ENCODE data around the gene CYSTM1. TPM values are rescaled to one million over a fixed set of nuclear protein-coding genes. Genes with fewer than 3 reads are reported as not detected.

CYSTM1 gene
- total RNA-seq, 2 experiments from 2014 or later: 7.2 to 7.4 TPM

- H3K9me3 ChIP-seq (ENCODE audit: control insufficient read depth in 1 of 2, insufficient read depth in 1 of 2, low read length in 2 of 2): no peaks in the 10 kb centered on the region
- no peak for DNase-seq
- intact Hi-C loops (cut with DNase I, micrococcal nuclease): no loop called here
- peaks cover 6% of the 10 kb centered on the region for H3K36me3 Mint-ChIP-seq (ENCODE audit: low read depth)
- ChIA-PET POLR2A (interaction anchor here (0.6 to 2.2 kb wide), 5 partner anchors 9 to 1053 kb away, joined by 3 to 8 read pairs (median 5); no protein-coding TSS in a partner anchor), CTCF (interaction anchor here (0.8 kb wide), 1 partner anchor 28 kb away, joined by 3 read pairs; no protein-coding TSS in a partner anchor)
- H3K4me3 Mint-ChIP-seq: peak overlapping the region; percentile 45
- H3K27me3 Mint-ChIP-seq: no peaks in the 10 kb centered on the region
- peak; percentile 73 for ATAC-seq (ENCODE audit: poor library complexity)
- peak overlapping the region; percentile 65 for H3K27ac Mint-ChIP-seq
- H3K9me3 Mint-ChIP-seq: no peaks in the 10 kb centered on the region
- H3K36me3 ChIP-seq (ENCODE audit: insufficient read depth, low read length): no peaks in the 10 kb centered on the region
- no peak overlapping the region for H3K27ac ChIP-seq (ENCODE audit: low read depth in 1 of 2, low read length in 2 of 2)
- peaks cover 22% of the 10 kb centered on the region for H3K4me1 ChIP-seq (ENCODE audit: insufficient read depth, low read length)
- H3K27me3 ChIP-seq (ENCODE audit: control insufficient read depth in 1 of 2, insufficient read depth in 2 of 2, low read length in 2 of 2): no peaks in the 10 kb centered on the region
- H3K4me1 Mint-ChIP-seq (ENCODE audit: low read depth): peaks cover 35% of the 10 kb centered on the region
- no peak overlapping the region for H3K4me3 ChIP-seq (ENCODE audit: low read length)
- TF ChIP-seq CTCF (IDR thresholded peaks at IDR 0.05): no peak
These were observed 92.2 kb downstream of the CYSTM1 start for GRCh38 chr5:140267201-140267540.

GRCh38 chr5:140267559-140268018, 92.6 kb downstream of the CYSTM1 start:
- Mint-ChIP-seq H3K4me1 (ENCODE audit: low read depth) (peaks cover 35% of the 10 kb centered on the region), H3K27me3 (no peaks in the 10 kb centered on the region), H3K27ac (peak overlapping the region; percentile 65), H3K9me3 (no peaks in the 10 kb centered on the region), H3K4me3 (peak overlapping the region; percentile 45), H3K36me3 (ENCODE audit: low read depth) (peaks cover 6% of the 10 kb centered on the region)
- H3K9me3 ChIP-seq (ENCODE audit: control insufficient read depth in 1 of 2, insufficient read depth in 1 of 2, low read length in 2 of 2): no peaks in the 10 kb centered on the region
- POLR2A ChIA-PET: interaction anchor here (0.6 to 2.2 kb wide), 3 partner anchors 16 to 1053 kb away, joined by 5 to 8 read pairs (median 5); no protein-coding TSS in a partner anchor
- H3K4me3 ChIP-seq (ENCODE audit: low read length): no peak overlapping the region
- DNase-seq: no peak
- no peak overlapping the region for H3K27ac ChIP-seq (ENCODE audit: low read depth in 1 of 2, low read length in 2 of 2)
- intact Hi-C loops (cut with DNase I, micrococcal nuclease): no loop called here
- TF ChIP-seq CTCF (IDR thresholded peaks at IDR 0.05): no peak
- no peaks in the 10 kb centered on the region for H3K27me3 ChIP-seq (ENCODE audit: control insufficient read depth in 1 of 2, insufficient read depth in 2 of 2, low read length in 2 of 2)
- CTCF ChIA-PET: interaction anchor here (0.8 kb wide), 1 partner anchor 28 kb away, joined by 3 read pairs; no protein-coding TSS in a partner anchor
- ATAC-seq (ENCODE audit: poor library complexity): no peak
- peaks cover 22% of the 10 kb centered on the region for H3K4me1 ChIP-seq (ENCODE audit: insufficient read depth, low read length)
- no peaks in the 10 kb centered on the region for H3K36me3 ChIP-seq (ENCODE audit: insufficient read depth, low read length)

- Mint-ChIP-seq H3K36me3 (ENCODE audit: low read depth) (peaks cover 10% of the 10 kb centered on the region), H3K4me1 (ENCODE audit: low read depth) (peaks cover 35% of the 10 kb centered on the region), H3K4me3 (no peak overlapping the region), H3K27me3 (no peaks in the 10 kb centered on the region), H3K9me3 (no peaks in the 10 kb centered on the region), H3K27ac (no peak overlapping the region)
- Histone ChIP-seq H3K36me3 (ENCODE audit: insufficient read depth, low read length) (peaks cover 6% of the 10 kb centered on the region), H3K27me3 (ENCODE audit: control insufficient read depth in 1 of 2, insufficient read depth in 2 of 2, low read length in 2 of 2) (no peaks in the 10 kb centered on the region), H3K4me1 (ENCODE audit: insufficient read depth, low read length) (peaks cover 18% of the 10 kb centered on the region), H3K4me3 (ENCODE audit: low read length) (no peak overlapping the region), H3K9me3 (ENCODE audit: control insufficient read depth in 1 of 2, insufficient read depth in 1 of 2, low read length in 2 of 2) (no peaks in the 10 kb centered on the region), H3K27ac (ENCODE audit: low read depth in 1 of 2, low read length in 2 of 2) (no peak overlapping the region)
- intact Hi-C loops (cut with DNase I, micrococcal nuclease): no loop called here
- no peak for TF ChIP-seq CTCF (IDR thresholded peaks at IDR 0.05)
- no peak for ATAC-seq (ENCODE audit: poor library complexity)
- POLR2A ChIA-PET: no interaction called here
- CTCF ChIA-PET: no interaction called here
- DNase-seq: no peak
These were observed 95.0 kb downstream of the CYSTM1 start for GRCh38 chr5:140270008-140270407.
